ENCODE results near the gene CNTN4. TPM values are rescaled to one million over a fixed set of nuclear protein-coding genes. Genes with fewer than 3 reads are reported as not detected.
"Not testable (repeated sequence)": the region's sequence is repeated elsewhere in the genome, so short reads cannot be mapped to it uniquely, and the experiment has no call there.

The CNTN4 gene
- total RNA-seq, 1 donor from 2014 or later = 48.3 TPM

DNA sequence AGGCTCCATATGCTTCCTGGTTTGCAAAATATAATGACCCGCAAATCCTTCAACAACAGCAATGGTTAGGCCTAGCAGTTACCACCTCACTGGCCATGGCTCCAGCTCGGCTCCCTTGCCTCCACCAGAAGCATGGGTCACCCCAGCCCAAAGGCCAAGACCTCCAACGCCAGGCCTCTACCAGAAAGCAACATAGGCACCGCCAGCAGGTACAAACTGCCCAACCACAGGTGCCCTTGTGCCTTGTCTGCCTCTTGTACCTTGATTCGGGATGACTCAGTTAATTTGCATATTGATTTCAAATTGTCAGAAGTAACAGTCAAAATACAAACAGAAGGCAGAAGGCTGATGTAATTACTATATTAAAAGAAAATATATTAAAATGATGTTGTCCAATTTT is 886.8 kb downstream of the CNTN4 start:
- TF ChIP-seq, protein P1, sequence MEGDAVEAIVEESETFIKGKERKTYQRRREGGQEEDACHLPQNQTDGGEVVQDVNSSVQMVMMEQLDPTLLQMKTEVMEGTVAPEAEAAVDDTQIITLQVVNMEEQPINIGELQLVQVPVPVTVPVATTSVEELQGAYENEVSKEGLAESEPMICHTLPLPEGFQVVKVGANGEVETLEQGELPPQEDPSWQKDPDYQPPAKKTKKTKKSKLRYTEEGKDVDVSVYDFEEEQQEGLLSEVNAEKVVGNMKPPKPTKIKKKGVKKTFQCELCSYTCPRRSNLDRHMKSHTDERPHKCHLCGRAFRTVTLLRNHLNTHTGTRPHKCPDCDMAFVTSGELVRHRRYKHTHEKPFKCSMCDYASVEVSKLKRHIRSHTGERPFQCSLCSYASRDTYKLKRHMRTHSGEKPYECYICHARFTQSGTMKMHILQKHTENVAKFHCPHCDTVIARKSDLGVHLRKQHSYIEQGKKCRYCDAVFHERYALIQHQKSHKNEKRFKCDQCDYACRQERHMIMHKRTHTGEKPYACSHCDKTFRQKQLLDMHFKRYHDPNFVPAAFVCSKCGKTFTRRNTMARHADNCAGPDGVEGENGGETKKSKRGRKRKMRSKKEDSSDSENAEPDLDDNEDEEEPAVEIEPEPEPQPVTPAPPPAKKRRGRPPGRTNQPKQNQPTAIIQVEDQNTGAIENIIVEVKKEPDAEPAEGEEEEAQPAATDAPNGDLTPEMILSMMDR (IDR thresholded peaks at IDR 0.05) = no peak
- H3K36me3 Mint-ChIP-seq (ENCODE audit: unreplicated experiment) = no peaks in the 10 kb centered on the region
- H3K4me1 Mint-ChIP-seq (ENCODE audit: unreplicated experiment) = no peaks in the 10 kb centered on the region
- no peaks in the 10 kb centered on the region for H3K27me3 Mint-ChIP-seq (ENCODE audit: unreplicated experiment)
- no peak overlapping the region for H3K4me3 Mint-ChIP-seq (ENCODE audit: unreplicated experiment)
- no peak overlapping the region for H3K27ac Mint-ChIP-seq (ENCODE audit: unreplicated experiment)
- no peak for DNase-seq (ENCODE audit: extremely low spot score, unreplicated experiment)
- H3K9me3 Mint-ChIP-seq (ENCODE audit: unreplicated experiment) = peaks cover 3% of the 10 kb centered on the region

DNA sequence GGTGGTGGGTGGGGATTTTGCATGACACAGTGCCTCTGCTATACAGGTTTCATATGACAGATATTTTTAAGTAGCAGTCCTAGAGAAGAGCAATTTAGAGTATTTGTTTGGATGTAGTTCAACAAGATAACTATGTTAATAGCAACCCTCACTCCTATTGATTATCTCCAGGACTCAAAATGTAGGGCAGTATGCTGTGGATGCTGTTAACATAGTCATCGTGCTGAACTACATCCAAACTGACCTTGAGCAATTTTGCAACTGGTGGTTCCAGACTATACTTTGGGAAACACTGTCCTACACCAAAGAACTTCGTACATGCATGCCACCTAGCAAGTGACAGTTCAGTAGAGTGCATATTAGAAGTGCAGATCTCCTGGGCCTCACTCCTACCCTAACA is 893.9 kb downstream of the CNTN4 start:
- H3K9me3 Mint-ChIP-seq (ENCODE audit: unreplicated experiment) = no peaks in the 10 kb centered on the region
- no peaks in the 10 kb centered on the region for H3K27me3 Mint-ChIP-seq (ENCODE audit: unreplicated experiment)
- H3K36me3 Mint-ChIP-seq (ENCODE audit: unreplicated experiment) = no peaks in the 10 kb centered on the region
- no peak overlapping the region for H3K4me3 Mint-ChIP-seq (ENCODE audit: unreplicated experiment)
- H3K4me1 Mint-ChIP-seq (ENCODE audit: unreplicated experiment) = no peaks in the 10 kb centered on the region
- H3K27ac Mint-ChIP-seq (ENCODE audit: unreplicated experiment) = no peak overlapping the region
- no peak for DNase-seq (ENCODE audit: extremely low spot score, unreplicated experiment)
- TF ChIP-seq, protein P1 (IDR thresholded peaks at IDR 0.05) = no peak

DNA sequence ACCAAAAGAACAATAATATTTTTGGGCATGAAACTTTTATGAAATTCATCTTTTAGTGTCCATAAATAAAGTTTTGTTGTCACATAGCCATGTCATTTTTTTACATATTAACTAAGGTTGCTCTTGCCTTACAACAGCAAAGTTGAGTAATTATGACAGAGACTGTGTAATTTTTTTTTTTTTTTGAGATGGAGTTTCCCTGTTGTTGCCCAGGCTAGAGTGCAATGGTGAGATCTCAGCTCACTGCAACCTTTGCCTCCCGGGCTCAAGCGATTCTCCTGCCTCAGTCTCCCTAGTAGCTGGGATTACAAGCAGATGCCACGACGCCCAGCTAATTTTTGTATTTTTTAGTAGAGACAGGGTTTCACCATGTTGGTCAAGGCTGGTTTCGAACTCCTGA is 894.5 kb downstream of the CNTN4 start:
- H3K36me3 Mint-ChIP-seq (ENCODE audit: unreplicated experiment); H3K27ac Mint-ChIP-seq (ENCODE audit: unreplicated experiment); H3K9me3 Mint-ChIP-seq (ENCODE audit: unreplicated experiment); H3K4me1 Mint-ChIP-seq (ENCODE audit: unreplicated experiment); H3K4me3 Mint-ChIP-seq (ENCODE audit: unreplicated experiment); DNase-seq (ENCODE audit: extremely low spot score, unreplicated experiment); H3K27me3 Mint-ChIP-seq (ENCODE audit: unreplicated experiment): not testable (repeated sequence)

DNA sequence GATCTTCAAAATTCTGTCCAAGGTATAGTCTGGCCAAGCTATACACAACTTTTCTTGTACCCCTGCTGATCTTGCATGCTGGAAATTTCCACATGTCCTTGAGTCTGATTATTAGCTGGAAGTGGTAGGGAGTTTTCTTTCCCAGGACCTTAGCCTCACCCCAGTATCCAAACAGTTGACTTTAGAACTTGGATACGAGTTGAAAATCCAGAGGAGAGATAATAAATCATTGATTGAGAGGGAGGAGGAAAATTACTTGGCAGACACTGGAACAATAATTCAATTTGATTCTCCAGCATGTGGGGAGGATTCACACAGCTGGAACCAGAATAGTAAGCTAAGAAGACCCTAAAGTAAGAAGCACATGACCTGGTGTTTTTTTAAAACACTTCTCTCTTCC is 895.1 kb downstream of the CNTN4 start:
- TF ChIP-seq, protein P1 (IDR thresholded peaks at IDR 0.05) = no peak
- Mint-ChIP-seq H3K4me1 (ENCODE audit: unreplicated experiment) (no peaks in the 10 kb centered on the region), H3K9me3 (ENCODE audit: unreplicated experiment) (no peaks in the 10 kb centered on the region), H3K36me3 (ENCODE audit: unreplicated experiment) (no peaks in the 10 kb centered on the region), H3K27me3 (ENCODE audit: unreplicated experiment) (no peaks in the 10 kb centered on the region), H3K27ac (ENCODE audit: unreplicated experiment) (no peak overlapping the region), H3K4me3 (ENCODE audit: unreplicated experiment) (no peak overlapping the region)
- no peak for DNase-seq (ENCODE audit: extremely low spot score, unreplicated experiment)

DNA sequence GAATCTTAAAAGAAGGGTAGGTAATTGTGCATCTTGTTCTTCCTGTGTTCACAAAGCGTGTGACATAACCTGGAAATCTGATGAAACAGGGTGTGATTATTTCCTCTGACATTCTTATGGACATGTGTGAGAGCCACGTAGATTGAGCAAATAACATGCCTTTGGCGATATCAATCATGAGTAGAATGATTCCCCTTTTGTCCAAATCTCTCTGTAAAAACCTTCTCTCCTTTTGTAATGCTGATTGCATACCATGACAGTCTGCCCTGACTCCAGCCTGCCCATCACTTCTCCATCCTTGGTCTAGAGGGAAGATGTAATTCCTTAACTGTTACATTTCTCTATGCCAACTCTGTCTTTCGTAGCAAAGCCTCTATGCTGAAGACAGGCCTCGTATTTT is 896.5 kb downstream of the CNTN4 start:
- Mint-ChIP-seq H3K9me3 (ENCODE audit: unreplicated experiment) (no peaks in the 10 kb centered on the region), H3K4me3 (ENCODE audit: unreplicated experiment) (no peak overlapping the region), H3K27ac (ENCODE audit: unreplicated experiment) (no peak overlapping the region), H3K36me3 (ENCODE audit: unreplicated experiment) (no peaks in the 10 kb centered on the region), H3K4me1 (ENCODE audit: unreplicated experiment) (no peaks in the 10 kb centered on the region), H3K27me3 (ENCODE audit: unreplicated experiment) (no peaks in the 10 kb centered on the region)
- no peak for DNase-seq (ENCODE audit: extremely low spot score, unreplicated experiment)
- TF ChIP-seq, protein P1 (IDR thresholded peaks at IDR 0.05) = no peak

DNA sequence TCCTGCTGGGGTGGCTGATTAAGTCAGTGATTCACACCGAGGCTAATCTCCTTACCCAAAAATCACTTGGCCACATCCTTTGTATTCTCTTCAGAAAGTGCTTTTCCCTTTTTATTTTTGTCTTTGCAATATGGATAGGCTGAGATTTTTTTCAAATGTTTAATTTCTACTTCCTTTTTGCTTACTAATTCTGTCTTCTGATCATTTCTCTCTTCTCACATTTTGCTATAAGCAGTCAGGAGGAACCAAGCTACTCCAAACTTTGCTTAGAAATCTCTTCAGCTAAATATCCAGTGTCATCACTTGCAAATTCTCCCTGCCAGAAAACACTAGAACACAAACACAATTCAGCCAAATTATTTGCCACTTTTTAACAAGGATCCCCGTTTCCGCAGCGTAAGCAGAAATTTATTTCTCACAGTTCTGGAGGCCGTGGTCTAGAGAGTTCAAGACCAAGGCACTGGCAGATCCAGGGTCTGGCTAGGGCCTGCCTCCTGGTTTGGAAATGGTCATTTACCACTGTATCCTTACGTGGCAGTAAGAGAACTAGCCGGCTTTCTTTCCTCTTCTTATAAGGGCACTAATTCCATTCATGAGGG is 906.6 kb downstream of the CNTN4 start:
- DNase-seq (ENCODE audit: extremely low spot score, unreplicated experiment) = no peak
- TF ChIP-seq, protein P1 (IDR thresholded peaks at IDR 0.05) = no peak
- Mint-ChIP-seq H3K27me3 (ENCODE audit: unreplicated experiment) (no peaks in the 10 kb centered on the region), H3K27ac (ENCODE audit: unreplicated experiment) (no peak overlapping the region), H3K9me3 (ENCODE audit: unreplicated experiment) (peaks cover 10% of the 10 kb centered on the region), H3K4me3 (ENCODE audit: unreplicated experiment) (no peak overlapping the region), H3K36me3 (ENCODE audit: unreplicated experiment) (no peaks in the 10 kb centered on the region), H3K4me1 (ENCODE audit: unreplicated experiment) (no peaks in the 10 kb centered on the region)

Data from osteocyte (in vitro differentiated cells).